ENCODE results near the gene PRKCA.

DNA sequence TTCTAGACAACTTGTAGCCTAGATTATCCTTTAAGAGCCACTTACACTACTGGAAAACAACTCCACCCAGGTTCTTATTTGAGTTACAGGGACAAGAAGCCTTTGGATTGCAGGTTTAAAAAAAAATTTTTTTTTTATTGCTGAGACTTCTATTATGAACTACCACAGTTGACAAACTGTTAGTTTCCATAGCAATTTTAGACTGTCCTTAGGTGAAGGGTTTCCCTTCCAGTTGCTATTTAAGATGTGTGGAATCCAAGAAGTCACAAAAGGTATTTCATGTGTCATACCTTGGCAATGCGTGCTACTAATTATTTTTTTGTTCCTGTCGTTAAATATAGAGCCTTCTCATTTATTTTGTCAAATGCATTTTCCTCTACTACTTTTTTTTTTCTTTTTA, 253.2 kb downstream of the PRKCA start:
- TF ChIP-seq CTCF (conservative IDR thresholded peaks at IDR 0.05; ENCODE audit: low read length) (no peak), EZH2phosphoT487 (IDR thresholded peaks at IDR 0.05; ENCODE audit: borderline replicate concordance) (no peak)
